ENCODE measurements around the gene PIK3R3.

- TF ChIP-seq CTCF (conservative IDR thresholded peaks at IDR 0.05; ENCODE audit: low read length) (no peak), EZH2phosphoT487 (IDR thresholded peaks at IDR 0.05; ENCODE audit: borderline replicate concordance) (no peak)
These were observed 97.6 kb downstream of the PIK3R3 start for GRCh38 chr1:46034601-46035516.

Measured in Loucy (cell line).